SKM-1 treated with dmso at 0.1 percent for 144 hours (cell line): ENCODE results near the gene CATSPERD.

Source experiments
- DNase-seq: peaks from one replicate; lab custom pipeline; 2025; ENCODE audit not compliant: unreplicated experiment; lab: John Stamatoyannopoulos, UW

CATSPERD gene

DNA sequence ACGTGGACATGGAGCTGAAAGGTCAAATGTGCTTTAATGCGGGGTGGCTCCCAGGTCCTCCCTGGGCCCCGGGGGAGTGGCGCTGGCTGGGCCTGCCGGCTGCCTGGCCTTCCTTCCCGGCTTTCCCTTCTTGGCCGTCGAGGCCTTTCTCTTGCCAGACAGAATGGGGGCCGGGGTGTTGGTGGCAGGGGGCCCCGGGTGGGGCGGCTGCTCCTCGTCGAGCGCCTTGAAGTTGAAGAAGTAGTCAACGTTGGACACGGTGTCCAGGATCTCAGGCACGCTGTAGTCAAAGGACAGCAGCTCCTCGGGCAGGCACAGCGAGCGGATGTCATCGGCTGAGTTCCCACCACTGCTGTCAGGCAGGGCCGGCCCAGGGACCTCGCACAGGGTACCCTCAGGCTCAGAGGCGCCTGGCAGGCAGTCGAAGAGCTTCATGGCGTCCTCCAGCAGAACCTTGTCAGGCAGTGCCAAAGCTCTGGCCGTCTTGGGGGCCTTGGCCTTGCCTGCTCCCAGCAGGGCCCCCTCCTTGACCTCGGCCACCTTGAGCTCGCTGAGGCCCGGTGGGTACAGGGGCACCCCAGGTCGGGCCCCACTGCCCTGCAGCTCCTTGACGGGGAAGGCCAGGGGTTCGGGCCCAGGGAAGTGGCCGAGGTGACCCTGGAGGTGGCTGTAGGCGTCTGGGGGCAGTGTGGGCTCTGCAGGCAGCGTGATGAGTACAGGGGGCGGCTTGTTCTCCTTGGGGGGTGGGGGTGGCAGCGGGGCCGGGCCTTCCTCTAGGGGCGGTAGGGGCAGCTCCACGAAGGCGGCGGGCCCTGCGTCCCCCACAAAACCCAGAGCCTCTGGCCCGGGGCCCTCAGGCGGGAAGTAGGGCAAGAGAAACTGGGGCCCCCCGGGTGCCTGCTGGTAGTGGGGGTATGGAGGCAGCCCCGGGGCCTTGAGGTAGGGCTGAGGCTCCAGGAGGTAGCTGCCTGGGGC is 62.8 kb downstream of the CATSPERD start:
- no peak for DNase-seq

DNA sequence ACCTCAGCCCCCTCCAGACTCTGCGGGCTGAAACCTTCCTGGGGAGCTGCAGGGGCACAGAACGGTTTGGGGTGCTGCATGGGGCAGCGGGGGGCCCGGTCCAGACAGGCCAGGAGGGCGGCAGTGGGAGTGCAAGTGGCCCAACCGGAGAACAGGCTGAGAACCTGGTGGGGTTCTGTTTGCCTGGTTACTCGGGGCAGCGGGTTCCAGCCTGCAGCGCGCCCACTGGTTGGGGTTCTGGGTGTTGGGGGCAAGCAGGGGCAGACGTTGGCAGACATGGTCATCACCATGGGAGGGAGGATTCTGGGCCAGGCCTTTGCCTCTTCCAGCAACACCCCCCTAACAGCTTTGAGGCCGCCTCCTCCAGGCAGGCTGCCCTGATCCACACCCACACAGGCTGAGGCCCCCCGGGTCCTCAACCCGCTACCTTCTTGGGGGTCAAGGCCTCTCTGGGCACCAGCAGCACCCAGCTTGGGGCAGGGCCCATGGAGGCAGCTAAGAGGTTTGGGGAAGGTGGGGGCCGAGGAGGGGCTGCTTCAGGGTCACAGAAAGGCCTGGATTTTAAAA is 64.2 kb downstream of the CATSPERD start, which contains the start of gene PRR22:
Gene PRR22, minus strand, starts transcription at position 166 of the 567 bp plus-strand sequence. Its CDS starts 86 bp downstream, at position 80.
- DNase-seq = no peak

DNA sequence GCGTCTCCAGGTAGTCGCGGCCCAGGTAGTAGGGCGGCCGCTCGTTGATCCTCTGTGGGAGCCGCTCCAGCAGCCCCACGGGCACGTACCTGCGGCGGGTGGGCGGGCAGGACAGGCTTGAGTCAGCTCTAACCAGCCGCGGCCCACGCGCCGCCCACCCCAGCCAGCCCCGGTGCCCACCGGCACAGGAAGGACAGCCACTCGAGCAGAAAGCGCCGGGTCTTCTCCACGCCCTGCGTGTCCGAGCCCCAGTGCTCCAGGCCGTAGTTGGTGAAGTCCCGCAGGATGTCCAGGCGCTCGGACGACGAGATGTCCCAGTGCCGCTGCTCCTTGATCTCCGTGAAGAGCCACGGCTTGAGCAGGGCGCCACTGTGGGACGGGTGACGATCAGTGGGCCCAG is 65.0 kb downstream of the CATSPERD start:
- DNase-seq = no peak

DNA sequence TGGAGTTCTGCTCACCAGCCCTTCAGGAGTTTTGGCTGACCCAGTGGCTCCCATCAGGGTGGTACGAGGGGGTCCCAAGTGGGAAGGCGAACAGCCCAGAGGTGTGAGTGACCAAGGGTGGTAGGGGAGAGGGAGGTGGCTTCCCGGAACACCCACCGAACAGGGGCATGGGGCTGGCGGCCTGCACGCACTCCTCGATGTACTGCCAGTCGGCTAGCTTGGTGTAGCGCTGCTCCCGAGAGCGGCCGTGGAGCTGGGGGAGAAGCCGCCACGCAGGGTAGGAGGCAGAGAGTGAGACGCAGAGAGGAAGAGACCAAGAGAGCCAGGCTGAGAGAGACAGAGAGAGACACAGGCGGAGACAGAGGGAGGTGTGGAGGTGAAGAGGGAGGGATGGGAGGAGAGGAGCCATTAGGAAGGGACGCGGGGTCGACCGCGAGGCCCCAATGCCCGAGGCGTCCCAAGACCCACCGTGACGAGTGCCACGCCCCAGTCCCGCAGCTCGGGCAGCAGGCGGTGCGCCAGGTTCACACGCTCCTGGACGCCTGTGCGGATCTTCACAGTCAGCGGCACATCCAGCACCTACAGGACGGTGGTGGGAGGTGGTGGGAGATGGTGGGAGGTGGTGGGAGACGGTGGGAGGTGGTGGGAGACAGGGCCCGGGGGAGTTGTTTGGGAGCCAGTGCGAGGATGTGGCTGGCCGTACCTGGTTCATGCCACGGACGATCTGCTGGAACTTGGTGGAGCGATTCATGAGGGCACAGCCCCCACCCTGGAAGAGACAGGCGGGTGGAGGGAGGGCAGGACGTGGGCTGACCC is 66.4 kb downstream of the CATSPERD start:
- no peak for DNase-seq

DNA sequence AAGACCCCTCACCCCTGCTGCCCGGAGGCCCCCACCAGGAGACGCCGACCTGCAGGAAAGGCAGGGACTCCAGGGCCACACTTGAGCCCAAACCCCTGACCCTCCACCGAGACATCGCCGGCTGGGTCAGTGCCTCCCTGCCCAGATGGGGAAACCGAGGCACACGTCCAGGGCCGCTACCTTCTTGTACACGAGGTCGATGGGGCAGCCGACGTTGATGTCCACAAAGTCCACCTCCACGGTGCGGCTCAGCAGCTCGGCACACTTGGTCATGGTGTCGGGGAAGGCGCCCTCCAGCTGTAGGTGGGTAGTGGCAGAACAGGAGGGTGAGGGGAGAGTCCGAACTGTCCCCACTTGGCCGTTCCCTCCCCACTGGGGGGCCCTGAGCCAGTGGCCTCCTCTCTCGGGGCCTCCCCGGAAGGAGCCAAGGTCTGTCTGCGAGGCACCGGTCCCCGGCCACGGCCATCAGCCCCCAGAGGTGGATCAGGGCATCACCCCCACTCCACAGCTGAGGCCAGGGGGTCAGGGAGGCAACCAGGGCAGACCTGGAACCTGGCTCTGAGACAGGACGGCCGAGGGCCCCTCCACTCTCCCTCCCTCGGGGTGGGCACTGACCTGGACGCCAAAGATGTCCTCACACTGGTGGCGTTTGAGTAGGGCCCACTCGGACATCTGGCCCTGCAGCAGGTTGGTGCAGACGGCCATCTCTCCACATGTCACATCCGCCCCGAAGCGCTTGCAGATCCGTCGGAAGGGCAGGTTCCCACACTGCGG is 67.2 kb downstream of the CATSPERD start:
- DNase-seq = no peak

DNA sequence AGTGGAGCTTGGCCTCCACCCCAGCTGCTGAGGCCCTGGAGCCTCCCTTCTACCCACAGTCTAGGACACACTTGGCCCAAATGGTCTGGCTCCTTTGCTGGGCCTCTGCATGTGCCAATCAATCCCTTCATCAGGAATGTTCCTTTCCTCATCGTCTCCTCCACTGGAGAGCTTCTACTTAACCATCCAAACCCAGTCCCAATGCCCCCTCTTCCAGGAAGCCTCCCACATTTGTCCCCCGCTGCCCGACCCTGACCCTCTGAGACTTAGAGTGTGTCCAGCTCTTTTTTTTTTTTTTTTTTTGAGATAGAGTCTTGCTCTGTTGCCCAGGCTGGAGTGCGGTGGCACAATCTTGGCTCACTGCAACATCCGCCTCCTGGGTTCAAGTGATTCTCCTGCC is 68.0 kb downstream of the CATSPERD start:
- no peak for DNase-seq

DNA sequence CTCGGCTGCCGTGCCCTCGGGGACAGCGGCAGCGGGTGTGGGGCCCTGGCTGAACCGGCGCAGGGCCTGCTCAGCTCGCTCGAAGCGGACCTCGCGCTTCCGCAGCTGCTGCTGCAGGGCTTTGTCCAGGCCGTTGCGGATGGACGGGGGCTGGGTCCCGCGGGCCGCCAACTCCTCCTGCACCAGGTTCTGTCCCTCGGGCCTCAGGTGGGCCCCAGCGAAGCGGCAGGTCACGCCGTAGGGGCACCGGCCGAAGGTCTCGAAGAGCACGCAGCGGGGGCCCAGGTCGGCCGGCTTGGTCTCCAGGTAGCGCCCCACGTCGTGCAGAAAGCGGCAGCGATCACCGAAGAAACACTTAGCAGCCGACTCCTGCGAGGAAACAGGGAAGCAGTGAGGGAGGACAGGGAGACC is 68.9 kb downstream of the CATSPERD start:
- DNase-seq = no peak

DNA sequence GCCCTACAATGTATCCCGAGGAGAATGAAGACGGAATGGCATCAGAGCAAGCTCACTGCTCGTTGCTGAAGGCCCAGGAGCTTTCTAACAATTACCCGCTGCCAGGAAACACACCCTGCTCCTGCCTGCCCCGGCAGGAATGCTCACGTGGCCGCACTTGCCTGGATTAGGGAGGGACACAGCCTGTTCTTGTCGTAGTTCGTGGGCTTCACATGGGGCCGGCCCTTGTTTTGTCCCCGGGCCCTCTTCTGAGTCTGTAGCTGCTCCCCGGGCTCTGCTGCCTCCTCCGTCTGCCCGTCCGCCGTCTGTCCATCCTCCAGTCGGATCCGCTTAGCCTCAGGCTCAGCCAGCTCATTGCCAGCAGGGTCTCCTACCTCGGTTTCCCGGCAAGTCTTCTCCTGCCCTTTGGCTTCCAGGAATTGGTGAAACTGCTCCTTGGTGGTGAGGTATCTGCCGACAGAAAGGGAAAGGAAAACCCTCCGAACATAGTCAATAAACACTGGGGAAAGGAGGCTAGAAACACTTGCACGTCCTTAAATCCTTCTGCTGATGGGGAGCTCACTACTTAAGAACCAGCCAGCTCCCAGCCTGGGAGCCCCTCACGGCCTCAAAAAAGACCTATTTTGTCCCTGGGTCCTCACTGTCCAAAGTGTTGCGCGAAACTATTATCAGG is 69.6 kb downstream of the CATSPERD start:
- DNase-seq = no peak

DNA sequence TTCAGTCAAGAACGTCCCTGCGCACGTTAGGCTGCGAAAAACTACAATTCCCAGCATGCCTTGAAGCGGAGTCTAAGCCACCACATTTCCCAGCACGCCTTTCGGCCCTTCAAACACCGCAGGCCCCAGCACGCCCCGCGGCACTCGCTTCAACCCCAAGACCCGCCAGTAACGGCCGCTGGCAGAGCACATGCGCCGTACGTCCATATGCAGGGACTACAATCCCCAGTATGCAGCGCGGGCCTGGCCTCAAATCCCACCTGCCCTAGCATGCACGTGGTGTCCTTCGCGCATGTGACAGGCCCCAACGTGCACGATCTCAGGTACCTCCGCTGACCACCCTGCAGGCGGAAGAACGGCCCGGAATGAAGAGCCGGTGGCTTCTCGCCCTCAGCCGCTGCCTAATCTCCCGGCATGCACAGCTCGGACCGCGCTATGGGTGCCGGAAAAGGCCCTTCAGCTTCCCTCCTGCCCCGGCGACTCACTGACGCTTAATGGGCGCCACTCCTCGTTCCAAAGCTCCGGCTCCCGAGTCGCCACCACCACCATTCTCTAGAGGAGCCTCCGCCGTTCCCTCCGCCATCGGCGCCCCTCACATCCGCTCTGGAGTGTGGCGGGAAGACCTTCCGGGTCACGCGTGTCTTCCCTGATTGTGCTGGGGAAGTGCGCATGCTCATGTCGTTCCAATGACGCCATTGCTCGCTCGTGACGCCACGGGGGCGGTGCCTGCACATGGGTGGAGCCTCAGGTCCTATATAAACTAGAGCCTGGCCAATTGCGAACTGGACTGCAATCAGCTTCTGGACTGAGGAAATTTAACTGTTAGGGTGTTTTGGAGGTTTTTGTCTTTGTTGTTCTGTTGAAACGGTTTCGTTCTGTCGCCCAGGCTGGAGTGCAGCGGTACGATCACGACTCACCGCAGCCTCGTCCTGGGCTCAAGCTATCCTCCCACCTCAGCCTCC is 70.4 kb downstream of the CATSPERD start, which contains the start of gene DUS3L:
Gene DUS3L, minus strand, starts transcription at position 605 of the 962 bp plus-strand sequence. Its CDS starts 22 bp downstream, at position 583.
- DNase-seq = peak; percentile 98

DNA sequence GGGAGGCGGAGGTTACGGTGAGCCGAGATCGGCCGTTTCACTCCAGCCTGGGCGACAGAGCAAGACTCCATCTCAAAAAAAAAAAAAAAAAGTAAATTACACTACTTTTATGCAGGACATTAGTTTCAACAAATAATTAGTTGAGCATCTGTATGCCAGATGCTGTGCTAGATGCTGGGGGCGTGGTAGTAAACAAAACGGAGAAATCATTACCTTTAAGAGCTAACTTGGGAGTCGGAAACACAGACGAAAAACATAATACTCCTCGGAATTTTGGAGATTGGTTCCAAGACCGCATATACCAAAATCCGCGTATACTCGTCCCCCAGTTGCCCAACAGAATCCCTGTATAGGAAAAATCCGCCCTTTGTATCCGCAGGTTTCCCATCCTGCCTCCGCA is 71.8 kb downstream of the CATSPERD start:
- no peak for DNase-seq

DNA sequence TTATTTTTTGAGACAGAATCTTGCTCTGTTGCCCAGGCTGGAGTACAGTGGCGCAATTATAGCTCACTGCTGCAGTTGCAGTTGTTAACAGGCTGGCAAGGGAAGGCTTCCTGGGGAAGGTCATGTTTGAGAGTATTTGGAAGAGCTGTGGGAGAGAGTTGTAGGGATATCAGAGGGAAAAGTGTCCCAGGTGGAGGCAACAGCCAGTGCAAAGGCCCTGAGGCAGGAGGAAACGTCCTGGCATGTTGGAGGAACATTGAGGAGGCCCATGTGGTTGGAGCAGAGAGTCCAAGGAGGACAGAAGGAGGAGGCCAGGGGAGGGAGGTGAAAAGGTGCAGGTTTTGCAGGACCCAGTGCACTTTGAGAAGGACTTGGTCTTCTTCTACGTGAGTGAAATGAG is 72.8 kb downstream of the CATSPERD start:
- DNase-seq = no peak

DNA sequence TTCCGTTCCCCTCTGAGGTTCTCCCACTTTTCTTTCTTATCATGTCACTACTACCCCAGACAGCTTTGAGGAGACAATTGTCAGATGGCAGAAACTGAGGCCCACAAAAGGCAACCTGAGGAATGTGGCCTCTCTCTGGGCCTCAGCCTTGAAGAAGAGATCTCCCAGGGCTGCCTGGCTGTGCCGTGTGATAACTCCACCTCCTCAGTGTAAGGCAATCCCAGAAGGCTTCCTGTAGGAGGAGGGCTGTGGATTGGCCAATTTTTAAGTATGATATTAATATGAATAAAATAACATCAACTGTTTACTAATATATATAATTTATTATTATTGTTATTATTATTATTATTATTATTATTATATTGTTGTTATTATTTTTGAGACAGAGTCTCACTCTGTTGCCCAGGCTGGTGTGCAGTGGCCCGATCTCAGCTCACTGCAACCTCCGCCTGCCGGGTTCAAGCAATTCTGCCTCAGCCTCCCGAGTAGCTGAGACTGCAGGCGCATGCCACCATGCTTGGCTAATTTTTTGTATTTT is 75.0 kb downstream of the CATSPERD start:
- DNase-seq = no peak

DNA sequence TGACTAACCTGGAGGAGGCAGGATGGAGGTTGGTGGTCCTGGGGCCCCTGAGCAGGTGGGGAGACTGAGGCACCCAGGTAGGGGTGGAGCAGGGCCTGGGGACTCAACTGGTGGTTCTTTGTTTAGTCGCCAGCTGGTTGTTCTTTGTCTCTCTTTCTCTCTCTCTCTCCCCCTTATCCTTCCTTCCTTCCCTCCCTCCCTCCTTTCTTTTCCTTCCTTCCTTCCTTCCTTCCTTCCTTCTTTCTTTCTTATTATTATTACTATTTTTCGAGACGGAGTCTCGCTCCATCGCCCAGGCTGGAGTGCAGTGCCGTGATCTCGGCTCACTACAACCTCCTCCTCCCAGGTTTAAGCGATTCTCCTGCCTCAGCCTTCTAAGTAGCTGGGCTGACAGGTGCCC is 77.8 kb downstream of the CATSPERD start:
- DNase-seq = no peak

DNA sequence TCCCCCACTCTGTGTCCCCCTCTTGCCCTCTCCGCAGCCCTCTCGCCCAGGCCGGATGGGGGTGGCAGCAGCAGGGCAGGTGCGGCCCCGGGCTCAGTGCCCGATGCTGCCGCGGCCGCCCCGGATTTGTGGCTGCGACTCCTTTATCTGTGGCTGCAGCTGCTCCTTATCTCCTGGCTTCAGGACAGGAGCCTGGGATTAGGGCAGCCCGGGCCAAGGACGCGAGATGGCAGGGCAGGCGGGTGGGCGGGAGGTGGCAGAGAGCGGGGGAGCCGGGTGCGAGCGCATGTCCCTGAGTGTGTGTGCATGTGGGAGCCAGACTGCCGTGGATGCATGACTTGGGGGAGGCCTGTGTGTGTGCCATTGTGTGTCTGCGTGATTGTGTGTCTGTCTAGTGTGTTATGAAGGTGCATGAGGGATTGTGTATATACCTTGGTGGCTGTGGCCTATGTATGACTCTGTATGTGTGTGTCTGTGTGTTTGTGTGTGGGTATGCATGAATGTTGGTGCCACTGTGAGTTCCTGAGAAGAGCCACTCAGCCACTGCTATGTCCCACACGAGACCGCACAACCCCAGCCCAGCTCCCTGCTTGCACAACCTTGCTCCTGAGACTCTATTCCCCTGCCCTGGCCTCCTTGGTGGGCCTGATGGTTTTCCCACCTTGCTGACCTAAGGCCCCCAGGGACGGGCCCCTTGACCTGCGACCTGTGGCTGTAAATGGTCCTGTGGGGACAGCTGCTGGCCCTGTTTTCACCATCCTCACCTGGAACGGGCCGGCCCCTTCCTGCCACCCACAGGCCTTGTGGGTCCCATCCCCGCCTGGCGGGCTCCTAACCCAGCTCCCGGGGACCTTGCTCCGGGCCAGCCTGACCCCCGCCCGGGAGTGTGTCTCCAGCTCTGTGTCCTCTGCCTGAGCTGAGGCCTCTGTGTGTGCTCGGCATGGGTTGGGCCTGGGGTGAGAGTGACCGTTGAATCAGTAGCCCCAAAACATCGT is 79.1 kb downstream of the CATSPERD start:
- no peak for DNase-seq

DNA sequence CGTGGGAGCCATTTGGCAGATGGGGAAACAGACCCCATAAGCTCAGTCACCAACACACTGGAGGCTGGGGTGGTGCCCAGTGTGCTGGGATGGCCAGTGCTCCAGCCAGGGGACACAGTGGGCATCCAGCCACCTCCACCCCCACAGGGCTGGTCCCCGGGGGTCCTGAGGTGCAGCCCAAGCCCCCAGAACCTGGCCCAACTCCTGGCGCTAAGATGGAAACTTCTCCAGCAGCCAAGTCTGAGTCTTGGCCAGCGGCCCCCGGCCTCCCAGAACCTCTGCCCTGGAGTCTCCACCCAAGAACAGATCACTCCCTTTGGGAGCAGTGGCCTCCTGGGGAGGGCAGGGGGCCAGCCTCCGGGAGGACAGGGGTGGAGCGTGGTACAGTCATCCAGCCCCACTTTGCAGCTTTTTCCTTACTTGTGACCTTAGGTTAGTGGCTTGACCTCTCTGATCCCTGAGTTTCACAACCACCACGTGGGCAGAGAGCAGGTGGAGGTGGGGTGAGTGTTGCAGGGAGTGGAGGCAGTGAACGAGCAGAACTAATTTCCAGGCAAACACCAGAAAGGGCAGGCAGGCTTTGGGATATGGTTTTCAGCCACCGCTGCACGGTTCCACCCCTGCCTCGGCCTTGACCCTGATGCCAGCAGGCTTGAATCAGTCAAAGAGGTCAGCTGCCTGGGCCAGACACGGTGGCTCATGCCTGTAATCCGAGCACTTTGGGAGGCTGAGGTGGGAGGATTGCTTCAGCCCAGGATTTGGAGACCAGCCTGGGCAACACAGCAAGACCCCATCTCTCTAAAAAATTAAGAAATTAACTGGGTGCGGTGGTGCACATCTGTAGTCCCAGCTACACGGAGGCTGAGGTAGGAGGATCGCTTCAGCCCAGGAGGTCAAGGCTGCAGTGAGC is 80.2 kb downstream of the CATSPERD start:
- no peak for DNase-seq
